D721Med (cell line): ENCODE results near the gene DMRTB1.

Experiments used
- DNase-seq: peaks from one replicate; pipeline ENCODE4 v3.0.0; 2011; ENCODE audit warnings: low spot score; ENCODE audit not compliant: insufficient read length
- FAIRE-seq: peaks from 2 replicates; lab custom pipeline; 2011; peaks lifted over from hg19 to GRCh38; lab: Jason Lieb, UNC
- TF ChIP-seq, protein P1 (sequence below): IDR thresholded peaks from 2 replicates; pipeline ENCODE4 v1.5.1; 2012; ENCODE audit warnings: mild to moderate bottlenecking, control low read depth; ENCODE audit not compliant: insufficient read depth; ENCODE audit errors: missing control alignments

DMRTB1 gene

GRCh38 chr1:53459321-53460175 lies at the start of gene DMRTB1:
Gene DMRTB1, plus strand, starts transcription at chr1:53459399. Its CDS starts 55 bp downstream, at chr1:53459454.
- FAIRE-seq (no peak), DNase-seq (no peak)
- TF ChIP-seq, protein P1, sequence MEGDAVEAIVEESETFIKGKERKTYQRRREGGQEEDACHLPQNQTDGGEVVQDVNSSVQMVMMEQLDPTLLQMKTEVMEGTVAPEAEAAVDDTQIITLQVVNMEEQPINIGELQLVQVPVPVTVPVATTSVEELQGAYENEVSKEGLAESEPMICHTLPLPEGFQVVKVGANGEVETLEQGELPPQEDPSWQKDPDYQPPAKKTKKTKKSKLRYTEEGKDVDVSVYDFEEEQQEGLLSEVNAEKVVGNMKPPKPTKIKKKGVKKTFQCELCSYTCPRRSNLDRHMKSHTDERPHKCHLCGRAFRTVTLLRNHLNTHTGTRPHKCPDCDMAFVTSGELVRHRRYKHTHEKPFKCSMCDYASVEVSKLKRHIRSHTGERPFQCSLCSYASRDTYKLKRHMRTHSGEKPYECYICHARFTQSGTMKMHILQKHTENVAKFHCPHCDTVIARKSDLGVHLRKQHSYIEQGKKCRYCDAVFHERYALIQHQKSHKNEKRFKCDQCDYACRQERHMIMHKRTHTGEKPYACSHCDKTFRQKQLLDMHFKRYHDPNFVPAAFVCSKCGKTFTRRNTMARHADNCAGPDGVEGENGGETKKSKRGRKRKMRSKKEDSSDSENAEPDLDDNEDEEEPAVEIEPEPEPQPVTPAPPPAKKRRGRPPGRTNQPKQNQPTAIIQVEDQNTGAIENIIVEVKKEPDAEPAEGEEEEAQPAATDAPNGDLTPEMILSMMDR, result no peak

DNA sequence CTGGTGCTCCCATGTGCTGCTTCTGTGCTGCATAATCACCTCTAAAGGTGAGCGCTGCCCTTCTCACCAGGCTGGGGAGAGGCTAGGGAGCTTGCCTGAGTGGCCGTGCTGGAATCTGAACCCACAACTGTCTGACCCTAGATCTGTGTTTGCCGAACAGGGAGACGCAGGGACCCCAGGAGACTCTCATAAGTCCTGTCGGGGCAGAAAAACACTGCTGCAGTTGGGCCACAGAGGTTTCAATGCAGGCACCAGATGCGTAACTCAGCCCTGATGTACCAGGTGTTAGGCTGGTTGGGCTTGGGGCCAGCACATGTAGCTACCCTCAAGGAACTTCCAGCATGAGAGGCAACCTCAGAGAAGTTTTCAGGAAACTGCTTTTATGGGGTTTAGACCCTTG lies 49.5 kb upstream of the DMRTB1 start:
- TF ChIP-seq, protein P1, result no peak
- DNase-seq, result no peak
- no peak for FAIRE-seq

- TF ChIP-seq, protein P1, result no peak
- FAIRE-seq, result no peak
- DNase-seq, result no peak
Observed at GRCh38 chr1:53410100-53410541, 49.1 kb upstream of the DMRTB1 start.

DNA sequence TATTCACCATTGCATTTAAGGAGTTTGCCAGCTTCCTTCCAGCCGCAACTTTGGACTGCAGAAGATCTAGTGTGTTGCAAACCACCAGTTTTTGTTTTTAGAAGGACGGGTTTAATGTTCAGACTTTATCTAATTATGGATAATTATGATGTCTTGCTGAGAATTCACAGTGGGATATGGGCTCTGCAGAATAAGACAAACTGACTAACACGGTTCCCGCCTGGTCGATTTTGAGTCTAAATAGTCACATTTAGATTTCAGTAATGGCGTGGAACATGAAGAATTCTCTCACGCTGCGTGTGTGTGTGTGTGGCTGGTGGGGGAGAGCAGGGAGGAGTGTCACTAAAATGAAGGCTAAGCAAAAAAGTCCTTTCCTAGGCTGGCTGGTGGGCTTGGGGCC lies 48.5 kb upstream of the DMRTB1 start:
- FAIRE-seq, result no peak
- no peak for DNase-seq
- TF ChIP-seq, protein P1, result no peak

DNA sequence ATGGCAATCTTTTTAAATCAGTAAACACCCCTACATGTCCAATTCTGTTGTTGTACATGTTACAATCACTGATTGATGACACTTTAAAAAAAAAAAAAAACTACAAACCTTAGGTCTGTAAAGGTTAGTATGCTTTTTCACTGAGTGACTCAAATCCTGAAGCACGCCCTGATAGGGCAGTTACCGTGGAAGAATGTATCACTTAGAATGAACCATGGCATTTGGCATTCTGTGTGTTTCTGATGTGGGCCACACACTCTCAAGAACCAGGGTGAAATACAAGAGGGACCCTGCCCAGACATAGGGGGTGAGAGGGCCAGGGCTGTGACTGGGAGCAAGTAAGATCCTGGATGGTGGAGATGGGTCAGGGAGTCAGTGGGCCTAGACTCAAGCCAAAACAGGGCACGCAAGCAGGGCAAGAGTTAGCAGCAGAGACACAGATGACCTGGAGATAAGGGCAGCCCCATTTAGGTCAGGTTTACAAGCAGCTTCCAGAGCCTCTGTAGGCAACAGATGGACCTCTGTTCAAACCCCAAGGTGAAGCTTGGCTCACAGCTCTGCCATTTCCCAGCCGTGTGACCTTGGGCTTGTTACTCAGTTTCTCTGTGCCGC lies 47.6 kb upstream of the DMRTB1 start:
- TF ChIP-seq, protein P1, result no peak
- FAIRE-seq (no peak), DNase-seq (no peak)

- FAIRE-seq (no peak), DNase-seq (no peak)
- TF ChIP-seq, protein P1, result no peak
Observed at GRCh38 chr1:53412285-53413174, 46.7 kb upstream of the DMRTB1 start.
